Spleen (tissue), 7 donors: ENCODE results near the gene ANKS1B.
"Not testable (repeated sequence)": the region's sequence is repeated elsewhere in the genome, so short reads cannot be mapped to it uniquely, and the experiment has no call there.

Experiments used
- CTCF ChIP-seq, 11 experiments: fragments of 200-600 bp in 7 of 11; fragments of 450-650 bp in 4 of 11; sonication (generic) in 4 of 11; IDR thresholded peaks in 8 of 11; conservative IDR thresholded peaks in 3 of 11; 1 replicate in 7 of 11; 2 replicates in 4 of 11; pipeline versions ENCODE4 v1.4.0 to v1.8.0; 2016 to 2021; ENCODE audit warnings: antibody characterized with exemption in 11 of 11, inconsistent platforms in 4 of 11, mild to moderate bottlenecking in 1 of 11
- POLR2A ChIP-seq, 3 donors: fragments of 450-650 bp; IDR thresholded peaks; one replicate each; pipeline ENCODE4 v1.5.1; 2017; ENCODE audit warnings: antibody characterized with exemption in 3 of 3, mild to moderate bottlenecking in 1 of 3
- donor health status: DM: no; HTN: no; CAD: no; lungs with moderate emphysema.
- donor health status: DM: no; HTN: no; CAD: no.
- donor health status: DM: no; HTN: no; CAD: no.

GRCh38 chr12:99034201-99034600 lies 950.5 kb downstream of the ANKS1B start:
- not testable (repeated sequence) for TF ChIP-seq POLR2A (IDR thresholded peaks at IDR 0.05); CTCF (IDR thresholded peaks at IDR 0.05 in 8 of 11, conservative IDR thresholded peaks at IDR 0.05 in 3 of 11)
